GM21528 (cell line): ENCODE measurements around the gene IRF9.

ENCODE experiments used
- ATAC-seq: cut with Tn5 transposase; IDR thresholded peaks from one replicate; pipeline ENCODE4 v1.9.1; 2021; ENCODE audit warnings: mild to moderate bottlenecking, moderate library complexity; ENCODE audit not compliant: unreplicated experiment, low FRiP score

The IRF9 gene

DNA sequence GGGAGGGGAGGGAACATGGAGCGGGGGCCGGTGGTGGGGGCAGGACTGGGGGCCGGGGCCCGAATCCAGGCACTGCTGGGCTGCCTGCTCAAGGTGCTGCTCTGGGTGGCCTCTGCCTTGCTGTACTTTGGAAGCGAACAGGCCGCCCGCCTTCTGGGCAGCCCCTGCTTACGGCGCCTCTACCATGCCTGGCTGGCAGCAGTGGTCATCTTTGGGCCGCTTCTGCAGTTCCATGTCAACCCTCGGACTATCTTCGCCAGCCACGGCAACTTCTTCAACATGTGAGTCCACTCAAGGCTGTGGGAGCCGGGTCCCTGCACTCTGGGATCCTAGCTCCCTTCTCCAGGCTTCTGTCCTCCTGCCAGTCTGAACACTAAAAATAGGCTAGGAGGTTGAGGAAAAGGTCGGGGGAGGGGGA lies 29.5 kb upstream of the IRF9 start:
- no peak for ATAC-seq

DNA sequence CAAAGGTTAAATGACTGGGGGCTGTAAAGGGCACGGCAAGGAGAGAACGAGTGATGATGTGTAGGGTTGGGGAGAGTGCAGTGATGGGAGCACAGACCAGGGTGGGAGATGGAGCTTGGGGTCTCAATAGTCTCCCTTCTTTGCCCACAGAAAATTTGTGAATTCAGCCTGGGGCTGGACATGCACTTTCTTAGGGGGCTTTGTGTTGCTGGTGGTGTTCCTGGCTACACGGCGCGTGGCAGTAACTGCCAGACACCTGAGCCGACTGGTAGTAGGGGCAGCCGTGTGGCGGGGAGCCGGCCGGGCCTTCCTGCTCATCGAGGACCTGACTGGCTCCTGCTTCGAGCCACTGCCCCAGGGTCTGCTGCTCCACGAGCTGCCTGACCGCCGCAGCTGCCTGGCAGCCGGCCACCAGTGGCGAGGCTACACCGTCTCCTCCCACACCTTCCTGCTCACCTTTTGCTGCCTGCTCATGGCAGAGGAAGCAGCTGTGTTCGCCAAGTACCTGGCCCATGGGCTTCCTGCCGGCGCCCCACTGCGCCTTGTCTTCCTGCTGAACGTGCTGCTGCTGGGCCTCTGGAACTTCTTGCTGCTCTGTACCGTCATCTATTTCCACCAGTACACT lies 28.9 kb upstream of the IRF9 start:
- ATAC-seq: no peak

DNA sequence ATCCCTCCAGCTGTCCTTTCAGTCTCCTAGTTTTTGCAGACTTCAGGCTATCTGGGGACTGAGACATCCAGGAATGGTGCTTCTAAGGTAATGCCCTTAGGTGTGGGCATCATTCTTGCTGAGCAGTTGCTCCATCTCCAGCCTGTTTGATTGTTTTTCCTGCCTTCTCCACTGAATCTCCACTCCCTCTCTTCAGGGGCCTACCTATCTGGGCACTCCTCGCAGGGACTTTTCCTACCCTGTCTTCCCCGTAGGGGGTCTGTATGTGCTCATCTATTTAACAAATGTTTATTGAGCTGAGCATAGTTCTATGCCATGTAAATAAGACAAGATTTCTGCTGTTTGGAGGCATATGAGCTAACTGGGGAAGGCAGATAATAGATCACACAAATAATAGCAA lies 28.1 kb upstream of the IRF9 start:
- ATAC-seq: no peak

DNA sequence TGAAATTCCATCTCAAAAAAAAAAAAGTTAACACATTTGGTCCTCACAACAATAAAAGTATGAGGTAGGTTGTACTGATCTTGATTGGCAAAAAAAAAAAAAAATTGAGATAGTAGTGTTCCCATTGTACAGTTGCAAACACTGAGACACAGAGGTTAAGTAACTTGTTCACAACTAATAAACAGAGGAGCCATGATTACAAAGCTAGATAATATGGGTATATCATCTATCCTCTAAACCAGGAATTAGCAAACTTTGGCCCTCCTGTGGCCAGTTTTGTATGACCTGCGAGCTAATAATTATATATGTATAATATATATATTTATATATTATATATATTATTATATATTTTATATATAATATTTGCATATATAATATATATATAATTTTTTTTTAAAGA lies 27.3 kb upstream of the IRF9 start:
- no peak for ATAC-seq

DNA sequence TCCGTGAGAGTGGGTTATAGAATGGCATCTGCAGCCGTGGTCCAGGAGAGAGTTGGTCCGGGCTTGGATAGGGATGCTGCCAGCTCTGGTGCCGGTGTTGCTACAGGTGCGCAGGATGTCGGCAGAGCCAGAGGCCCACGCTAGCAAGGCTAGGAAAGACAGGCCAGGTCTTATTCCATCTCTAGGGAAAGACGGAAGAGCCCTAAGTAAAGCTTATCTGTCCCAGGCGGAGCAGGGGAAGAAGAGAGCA lies 25.6 kb upstream of the IRF9 start:
- ATAC-seq: peak; percentile 2

DNA sequence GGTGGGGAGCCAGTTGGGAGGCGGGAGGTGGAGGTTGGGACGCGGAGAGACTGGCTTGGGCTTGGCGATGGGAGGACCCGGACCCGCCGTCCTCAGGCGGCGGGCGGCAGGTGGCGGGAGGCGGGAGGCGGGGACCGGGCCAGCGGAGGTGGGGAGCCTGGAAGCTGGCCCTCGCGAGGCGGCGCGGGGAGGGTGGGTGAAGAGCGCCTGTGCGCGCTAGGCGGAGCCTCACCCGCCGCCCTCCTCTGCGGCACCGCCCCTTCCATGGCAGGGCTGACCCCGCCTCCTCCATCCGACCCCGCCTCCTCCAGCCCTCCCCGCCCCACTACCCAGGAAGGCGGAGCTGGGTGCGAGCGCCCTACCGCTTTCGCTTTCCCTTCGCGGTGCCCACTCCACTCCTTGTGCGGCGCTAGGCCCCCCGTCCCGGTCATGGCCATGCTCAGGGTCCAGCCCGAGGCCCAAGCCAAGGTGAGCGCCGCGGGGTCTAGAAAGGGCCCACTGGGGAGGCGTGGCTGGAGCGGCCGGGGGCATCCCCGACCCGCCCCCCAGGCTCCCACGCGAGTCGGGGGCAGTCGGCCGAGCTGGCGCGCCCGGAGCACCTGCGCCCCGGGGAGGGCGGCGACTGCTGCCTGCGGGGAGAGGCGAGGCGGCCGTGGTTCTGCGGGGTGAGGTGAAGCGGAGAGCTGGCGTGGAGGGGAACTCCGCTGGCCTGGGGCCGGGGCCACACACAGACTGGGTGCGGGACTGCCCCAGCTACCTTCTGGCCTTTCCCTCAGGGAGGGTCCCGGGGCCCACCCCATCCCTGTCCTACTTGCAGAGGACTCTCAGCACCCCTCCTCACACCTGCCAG lies 25.0 kb upstream of the IRF9 start, which contains the start of gene PSME1:
Gene PSME1 (plus strand): TSS at position 361 of the 850 bp plus-strand sequence. CDS start 69 bp downstream, at position 430.
- peak; percentile 80 for ATAC-seq

DNA sequence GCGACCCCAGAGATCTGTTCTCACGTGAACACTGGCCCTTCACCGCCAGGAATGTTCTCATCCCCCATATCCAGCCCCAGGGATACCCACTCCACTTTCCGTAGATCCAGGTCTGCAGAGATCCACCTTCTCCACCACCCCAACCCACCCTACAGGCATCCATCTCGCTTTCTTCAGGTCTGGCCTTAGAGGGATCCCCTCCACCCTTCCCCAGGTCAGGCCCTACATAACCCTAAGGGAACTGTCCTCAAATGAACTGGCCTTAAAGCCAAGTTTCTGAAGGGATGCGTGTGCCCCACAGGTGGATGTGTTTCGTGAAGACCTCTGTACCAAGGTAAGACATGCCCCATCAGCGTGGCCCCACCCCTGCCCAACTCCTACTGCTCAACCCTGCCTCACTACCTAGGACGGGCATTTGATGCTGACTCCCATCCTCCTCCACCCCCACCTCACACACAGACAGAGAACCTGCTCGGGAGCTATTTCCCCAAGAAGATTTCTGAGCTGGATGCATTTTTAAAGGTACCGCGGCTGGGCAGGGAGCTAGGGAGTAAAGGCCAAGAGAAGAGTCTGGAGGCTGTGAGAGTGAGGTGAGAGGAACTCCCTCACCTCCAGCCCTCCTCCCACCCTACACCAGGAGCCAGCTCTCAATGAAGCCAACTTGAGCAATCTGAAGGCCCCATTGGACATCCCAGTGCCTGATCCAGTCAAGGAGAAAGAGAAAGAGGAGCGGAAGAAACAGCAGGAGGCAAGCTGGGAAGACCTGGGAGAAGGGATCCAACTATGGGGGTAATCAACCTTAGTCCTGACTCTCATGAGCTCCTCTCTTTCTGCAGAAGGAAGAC lies 24.2 kb upstream of the IRF9 start:
- ATAC-seq: no peak

DNA sequence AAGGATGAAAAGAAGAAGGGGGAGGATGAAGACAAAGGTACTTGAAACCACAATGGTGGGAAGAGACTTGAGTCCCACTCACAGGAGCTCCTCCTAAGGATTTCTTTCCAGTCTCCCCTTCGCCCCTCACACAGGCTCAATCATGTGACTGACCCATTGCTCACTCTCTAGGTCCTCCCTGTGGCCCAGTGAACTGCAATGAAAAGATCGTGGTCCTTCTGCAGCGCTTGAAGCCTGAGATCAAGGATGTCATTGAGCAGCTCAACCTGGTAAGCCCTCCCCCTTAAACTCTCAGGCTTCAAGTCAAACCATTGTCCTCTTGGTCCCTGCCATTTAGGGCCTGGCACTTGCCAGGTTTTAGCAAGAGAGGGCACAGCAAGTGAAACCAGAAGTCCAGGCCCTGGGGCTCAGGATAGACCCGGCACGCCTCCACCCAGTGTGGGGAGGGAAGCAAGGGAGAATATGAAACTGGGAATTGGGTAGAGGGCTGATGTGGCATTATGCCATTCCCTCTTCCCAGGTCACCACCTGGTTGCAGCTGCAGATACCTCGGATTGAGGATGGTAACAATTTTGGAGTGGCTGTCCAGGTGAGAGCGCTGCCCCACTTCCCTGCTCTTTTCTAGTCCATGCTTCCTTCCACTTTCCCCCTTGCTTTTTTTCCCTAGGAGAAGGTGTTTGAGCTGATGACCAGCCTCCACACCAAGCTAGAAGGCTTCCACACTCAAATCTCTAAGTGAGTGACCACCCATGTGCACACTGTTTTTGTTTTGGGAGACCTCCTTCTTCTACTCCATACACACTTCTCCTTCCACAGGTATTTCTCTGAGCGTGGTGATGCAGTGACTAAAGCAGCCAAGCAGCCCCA lies 23.3 kb upstream of the IRF9 start:
- no peak for ATAC-seq

DNA sequence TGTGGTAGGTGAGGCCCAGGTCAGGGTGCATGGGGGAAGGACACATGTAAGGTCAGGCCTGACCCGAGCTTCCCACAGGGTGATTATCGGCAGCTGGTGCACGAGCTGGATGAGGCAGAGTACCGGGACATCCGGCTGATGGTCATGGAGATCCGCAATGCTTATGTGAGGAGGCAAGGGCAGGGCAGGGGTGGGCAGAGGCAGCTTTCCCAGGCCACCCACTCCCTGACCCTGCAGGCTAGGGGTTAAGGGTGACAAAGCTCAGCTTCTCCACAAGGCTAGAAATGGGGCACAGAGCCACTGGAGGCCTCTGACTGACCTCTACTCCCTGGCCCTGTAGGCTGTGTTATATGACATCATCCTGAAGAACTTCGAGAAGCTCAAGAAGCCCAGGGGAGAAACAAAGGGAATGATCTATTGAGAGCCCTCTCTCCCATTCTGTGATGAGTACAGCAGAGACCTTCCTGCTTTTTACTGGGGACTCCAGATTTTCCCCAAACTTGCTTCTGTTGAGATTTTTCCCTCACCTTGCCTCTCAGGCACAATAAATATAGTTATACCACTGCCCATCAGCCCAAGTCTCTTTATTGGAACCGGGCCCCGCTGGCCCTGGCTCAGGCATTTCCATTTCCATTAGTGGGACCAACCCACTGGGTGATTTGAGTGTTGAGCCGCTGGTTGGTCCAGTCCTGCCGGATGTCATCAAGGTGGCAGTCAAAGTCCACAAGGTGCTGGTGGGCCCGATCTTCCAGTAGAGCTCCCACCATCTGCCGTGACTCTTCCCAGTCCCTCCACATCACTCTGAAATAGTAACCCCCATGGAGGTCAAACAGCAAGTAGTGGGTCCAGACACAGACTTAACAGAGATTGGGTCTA lies 22.4 kb upstream of the IRF9 start:
- ATAC-seq: no peak

DNA sequence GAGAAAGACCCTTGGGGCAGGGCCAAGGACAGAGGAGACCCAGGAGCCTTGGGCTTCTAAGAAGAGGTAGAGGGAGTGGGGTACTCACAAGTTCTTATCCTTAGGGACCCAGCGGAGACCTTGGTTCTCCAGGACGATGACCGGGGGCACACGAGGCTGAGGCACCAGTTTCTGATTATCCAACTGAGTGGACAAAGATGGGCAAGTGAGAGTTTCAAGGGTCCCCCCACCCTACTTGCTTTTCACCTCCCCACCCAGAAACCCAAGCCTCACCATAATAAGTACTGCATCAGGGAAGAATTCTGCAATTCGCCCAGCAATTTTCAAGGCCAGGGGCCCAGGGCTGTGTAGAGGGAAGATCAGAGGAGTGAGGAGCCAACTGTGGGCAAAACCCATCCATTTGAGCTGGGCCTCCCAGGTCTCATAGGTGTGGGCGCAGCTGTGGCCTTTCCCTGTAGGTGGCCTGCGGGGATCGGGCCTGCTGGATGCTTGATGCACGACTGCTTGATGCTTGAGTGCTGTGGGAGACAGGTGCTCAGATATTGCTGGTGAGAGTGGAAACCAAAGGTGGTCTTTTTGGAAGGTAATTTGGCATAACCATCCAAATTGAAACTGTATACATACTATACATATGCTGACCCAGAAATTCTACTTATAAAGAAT lies 21.7 kb upstream of the IRF9 start:
- no peak for ATAC-seq

DNA sequence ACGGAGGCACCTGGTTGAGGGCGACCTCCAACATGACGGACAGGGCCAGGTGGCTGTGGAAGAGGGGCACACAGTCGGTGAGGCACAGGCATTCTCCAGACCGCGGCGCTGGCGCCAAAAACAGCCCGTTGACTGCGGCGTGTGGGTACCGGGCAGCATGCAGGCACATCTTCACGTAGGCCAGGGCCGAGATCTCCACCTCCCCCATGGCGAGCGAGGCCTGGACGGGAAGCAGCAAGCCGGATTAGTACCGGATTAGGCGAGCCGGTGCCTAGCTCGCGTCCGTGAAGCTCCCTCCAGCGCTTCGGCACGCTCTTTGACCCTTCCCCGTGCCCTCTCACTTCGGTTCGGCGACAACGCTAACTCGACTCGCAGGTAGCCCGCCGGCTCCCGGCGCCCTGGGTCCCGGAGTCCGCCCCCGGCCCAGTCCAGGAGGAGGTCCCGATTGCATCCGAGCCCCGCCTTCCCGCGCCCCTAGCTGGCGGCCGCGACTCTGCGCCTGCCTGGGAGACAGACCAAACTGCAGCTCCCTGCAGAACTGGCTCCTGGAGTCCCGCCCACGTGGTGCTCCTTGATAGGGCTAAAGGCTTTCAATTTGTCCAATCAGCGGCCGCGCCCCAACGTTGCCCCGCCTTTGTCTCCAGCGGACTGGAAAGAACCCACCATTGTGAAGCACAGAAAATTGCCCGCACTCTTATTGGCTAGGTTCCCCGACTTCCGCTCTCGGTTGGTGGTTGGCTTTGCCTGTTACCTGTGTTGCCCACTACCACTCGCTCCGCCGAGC lies 19.8 kb upstream of the IRF9 start, which contains the start of gene EMC9:
Gene EMC9 (minus strand): TSS at position 495 of the 784 bp plus-strand sequence. CDS start 287 bp downstream, at position 208.
- ATAC-seq: peak; percentile 85

DNA sequence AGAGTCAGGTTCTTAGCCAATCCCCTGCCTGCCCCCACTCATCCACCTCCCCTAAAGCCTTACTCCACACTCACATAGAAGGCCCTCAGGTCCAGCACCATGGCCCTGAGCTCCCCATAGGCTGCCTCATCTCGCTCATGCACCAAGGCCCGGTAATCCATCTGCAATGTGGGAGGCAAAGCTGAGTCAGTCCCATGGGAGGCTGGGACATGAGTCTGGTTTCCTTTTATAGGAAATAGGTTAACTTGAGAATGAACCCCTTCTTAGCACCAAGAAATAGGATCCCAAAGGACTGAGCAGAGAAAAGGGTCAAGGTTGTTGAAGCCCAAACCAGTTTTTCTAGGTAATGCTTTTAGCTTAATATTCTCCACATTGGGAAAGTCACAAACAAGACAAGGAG lies 17.6 kb upstream of the IRF9 start:
- no peak for ATAC-seq

DNA sequence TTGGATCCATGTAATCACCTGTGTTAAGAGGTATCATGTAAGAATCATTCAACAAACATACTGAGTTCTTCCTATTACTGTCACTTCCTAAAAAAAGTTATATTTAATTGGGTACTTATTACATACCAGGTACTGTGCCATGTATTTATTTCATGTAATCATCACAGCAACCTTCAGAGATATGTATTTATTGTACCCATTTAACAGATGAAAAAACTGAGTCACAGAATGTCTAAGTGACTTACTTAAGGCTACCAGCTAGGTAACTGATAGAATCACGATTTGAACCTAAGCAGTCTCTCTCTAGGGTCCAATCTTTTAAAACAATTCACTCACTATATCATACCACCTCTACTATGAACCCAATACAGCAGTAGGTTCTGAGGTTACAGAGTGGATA lies 16.6 kb upstream of the IRF9 start:
- ATAC-seq: no peak

DNA sequence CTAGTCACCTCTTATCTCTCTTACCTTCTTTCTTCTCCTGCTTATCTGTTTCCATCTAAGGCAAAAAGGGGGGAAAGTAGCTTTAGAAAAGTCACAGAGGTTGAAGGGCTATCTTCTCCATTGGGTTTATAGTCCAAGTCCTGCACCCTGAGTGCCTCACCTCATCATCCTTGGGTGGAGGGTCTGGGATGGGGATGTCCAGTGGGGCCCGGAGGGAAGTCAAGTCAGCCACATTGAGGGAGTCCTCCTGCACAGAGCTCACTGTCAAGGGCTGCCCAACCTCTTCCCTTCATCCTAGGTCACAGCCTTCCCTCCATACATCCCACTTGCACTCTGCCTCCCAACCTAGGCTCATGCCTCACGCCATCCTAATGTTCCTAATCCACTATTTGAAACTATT lies 15.8 kb upstream of the IRF9 start:
- no peak for ATAC-seq

DNA sequence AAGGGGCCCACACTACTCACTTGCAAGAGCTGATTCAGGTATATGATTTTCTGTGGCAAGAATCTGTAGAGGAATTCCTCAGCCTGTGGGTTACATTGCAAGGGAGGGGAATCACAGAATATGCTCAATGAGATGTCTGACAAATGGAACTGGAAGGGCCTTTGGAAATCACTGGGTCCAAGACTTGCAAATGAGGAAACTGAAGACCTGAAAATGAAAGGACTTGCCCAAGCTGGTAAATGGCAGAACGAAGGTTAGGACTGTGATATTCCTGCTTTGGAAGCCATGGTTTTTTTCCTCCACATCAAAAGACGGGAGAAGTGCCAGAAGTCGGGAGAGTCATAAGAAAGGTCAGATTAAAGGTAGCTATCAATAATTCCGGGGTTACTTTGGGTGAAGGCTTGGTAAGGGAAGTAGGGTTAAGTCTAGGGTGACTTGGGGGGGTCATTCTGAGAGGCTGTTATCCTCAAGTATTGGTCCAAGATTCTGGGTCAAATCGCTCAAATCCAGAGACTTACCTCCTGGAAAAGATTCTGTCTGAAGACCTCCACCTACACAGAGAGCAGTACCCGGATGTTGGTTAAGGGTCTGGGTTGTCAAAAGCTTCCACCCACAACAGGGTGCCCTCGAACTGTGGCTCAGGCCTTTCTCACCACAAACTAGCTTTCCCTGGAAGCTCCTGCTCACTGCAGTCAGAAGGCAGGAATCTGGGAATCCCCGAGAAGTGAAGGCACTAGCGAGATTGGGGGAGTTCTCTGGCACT lies 15.2 kb upstream of the IRF9 start:
- no peak for ATAC-seq

DNA sequence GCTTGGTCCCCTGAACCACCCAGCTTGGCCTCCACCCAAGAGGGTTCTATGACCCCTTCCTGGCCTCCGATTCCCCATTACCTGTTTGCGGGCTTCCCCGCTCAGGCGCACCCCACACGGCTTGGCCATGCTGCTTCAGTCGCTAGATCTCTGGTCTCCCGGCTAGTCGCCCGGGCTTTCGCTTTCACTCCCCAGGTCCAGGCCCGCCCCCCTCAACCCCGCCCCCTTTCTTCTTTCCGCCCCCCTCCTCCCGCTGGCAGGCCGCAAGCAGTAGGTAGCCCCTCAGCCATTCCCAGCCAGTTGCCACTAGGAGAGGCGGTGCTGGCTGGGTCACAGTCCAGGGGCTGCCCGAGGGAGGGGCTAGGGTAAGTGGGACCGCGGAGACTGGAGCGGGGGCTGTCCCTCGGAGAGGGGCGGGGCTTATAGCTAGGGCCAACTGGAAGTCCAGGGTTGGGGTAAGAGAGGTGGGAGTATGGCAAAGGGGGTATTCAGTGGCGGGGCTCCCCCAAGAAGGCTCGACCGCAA lies 14.6 kb upstream of the IRF9 start, which contains the start of gene PSME2:
Gene PSME2 (minus strand): TSS at position 158 of the 525 bp plus-strand sequence. CDS start 29 bp downstream, at position 129.
- peak; percentile 67 for ATAC-seq
